ENCODE measurements around the gene BIRC5.

BIRC5 gene

DNA sequence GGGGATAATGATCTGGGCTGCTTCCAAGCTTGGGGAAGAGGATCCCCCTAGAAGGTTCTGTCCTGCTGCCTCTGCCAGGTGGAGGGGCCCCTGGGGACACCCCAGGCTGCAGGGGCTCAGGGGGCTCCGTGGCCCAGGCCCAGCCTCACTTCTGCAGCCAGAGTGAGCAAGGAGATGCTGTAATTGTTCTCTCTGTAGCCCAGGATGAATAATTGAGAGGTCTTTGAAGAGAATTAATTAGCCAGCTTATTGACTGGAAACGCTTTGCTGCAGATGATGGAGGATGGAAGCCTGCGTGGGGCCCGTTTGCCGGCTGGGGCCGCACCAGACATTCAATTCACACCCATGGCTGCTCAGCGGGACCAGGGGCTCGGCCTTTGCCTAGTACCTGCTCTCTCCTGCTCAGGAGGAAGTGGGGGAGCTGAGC is 55.9 kb downstream of the BIRC5 start:
- H3K36me3 ChIP-seq (ENCODE audit: control insufficient read depth in 2 of 2, insufficient read depth in 2 of 2, low read length in 2 of 2), result no peaks in the 10 kb centered on the region
- H3K4me1 ChIP-seq (ENCODE audit: control insufficient read depth, insufficient read depth, low read length), result peaks cover 2% of the 10 kb centered on the region
- no peak overlapping the region for H3K4me3 ChIP-seq (ENCODE audit: low read length in 2 of 2)
- H3K9me3 ChIP-seq (ENCODE audit: control insufficient read depth in 2 of 2, low read length in 2 of 2), result no peaks in the 10 kb centered on the region
- no peak overlapping the region for H3K27ac ChIP-seq (ENCODE audit: low read length)
- H3K27me3 ChIP-seq (ENCODE audit: control insufficient read depth in 1 of 2, insufficient read depth in 2 of 2, low read length in 2 of 2), result peaks cover 8 to 19% of the 10 kb centered on the region in 2 donors
- no peak overlapping the region for H3K9ac ChIP-seq (ENCODE audit: low read length in 2 of 2)

DNA sequence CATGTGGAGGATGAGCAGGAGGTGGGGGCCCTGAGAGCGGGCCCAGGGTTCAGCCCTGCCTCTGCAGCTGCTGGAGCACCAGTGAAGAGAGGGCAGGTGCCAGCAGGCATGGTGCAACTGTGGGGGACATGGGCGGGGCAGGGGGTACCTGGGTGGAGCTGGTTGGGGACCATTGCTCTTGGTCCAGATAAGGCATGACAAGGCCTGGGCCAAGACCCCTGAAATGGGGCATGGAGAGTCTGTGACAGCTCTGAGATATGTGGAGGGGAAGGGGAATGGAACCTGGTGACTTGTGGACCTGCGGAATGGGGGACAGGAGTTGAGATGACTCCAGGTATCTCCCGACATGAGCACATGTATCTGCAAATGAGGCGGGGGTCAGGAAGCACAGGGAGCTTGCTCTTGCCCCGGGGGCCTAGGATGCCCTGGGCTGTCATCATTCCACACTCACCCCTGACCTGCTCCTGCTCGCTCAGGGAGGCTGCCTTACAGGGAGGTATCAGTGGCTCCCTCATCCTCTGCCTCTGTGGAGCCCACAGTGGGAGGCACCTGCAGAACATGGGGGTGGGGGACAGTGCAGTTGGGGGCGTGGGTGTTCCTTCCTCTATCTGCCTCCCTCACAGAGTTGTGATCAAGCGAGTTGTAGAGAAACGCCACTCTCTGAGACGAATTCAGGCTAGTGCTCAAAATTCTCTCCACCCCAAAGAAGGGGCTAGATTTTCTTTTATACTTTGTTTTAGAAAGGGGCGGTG is 57.5 kb downstream of the BIRC5 start:
- H3K4me1 ChIP-seq (ENCODE audit: control insufficient read depth, insufficient read depth, low read length), result peaks cover 2% of the 10 kb centered on the region
- peaks cover 8 to 19% of the 10 kb centered on the region in 2 donors for H3K27me3 ChIP-seq (ENCODE audit: control insufficient read depth in 1 of 2, insufficient read depth in 2 of 2, low read length in 2 of 2)
- no peaks in the 10 kb centered on the region for H3K9me3 ChIP-seq (ENCODE audit: control insufficient read depth in 2 of 2, low read length in 2 of 2)
- H3K36me3 ChIP-seq (ENCODE audit: control insufficient read depth in 2 of 2, insufficient read depth in 2 of 2, low read length in 2 of 2), result no peaks in the 10 kb centered on the region
- H3K27ac ChIP-seq (ENCODE audit: low read length), result no peak overlapping the region
- H3K9ac ChIP-seq (ENCODE audit: low read length in 2 of 2), result no peak overlapping the region
- H3K4me3 ChIP-seq (ENCODE audit: low read length in 2 of 2), result no peak overlapping the region

DNA sequence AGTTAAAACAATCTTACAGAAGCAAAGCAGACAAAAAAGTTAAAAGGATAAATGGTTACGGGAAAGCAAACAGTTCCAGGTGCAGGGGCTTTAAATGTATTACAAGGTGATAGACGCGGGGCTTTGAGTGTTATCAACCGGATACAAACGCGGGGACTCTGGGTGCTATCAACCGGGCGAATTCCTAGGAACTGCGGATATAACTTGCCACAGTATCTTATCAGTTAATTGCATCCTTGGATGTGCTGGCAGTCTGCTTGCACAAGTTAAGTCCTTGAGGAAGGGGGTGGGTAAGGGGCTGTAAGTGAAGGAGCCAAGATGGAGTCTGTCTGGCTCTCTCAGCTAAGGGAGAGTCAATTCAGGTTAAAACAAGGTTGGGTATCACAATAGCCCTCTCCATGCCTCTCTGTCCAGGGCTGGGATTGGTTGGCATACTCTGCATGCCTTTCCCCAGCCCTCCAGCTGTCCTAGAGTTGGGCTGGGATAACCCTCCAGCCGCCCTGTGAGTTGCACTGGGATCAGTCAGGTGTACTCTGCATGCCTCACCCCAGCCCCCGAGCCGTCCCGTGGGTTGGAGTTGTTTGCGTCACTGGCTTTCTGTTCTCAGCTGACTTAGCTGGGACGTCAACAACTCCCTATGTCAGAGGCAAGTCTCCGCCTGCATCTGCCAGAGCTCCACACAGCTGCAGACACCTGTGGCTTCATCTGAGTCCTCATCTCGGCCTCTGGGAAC is 58.3 kb downstream of the BIRC5 start:
- H3K36me3 ChIP-seq (ENCODE audit: control insufficient read depth in 2 of 2, insufficient read depth in 2 of 2, low read length in 2 of 2), result no peaks in the 10 kb centered on the region
- H3K9ac ChIP-seq (ENCODE audit: low read length in 2 of 2), result no peak overlapping the region
- H3K27me3 ChIP-seq (ENCODE audit: control insufficient read depth in 1 of 2, insufficient read depth in 2 of 2, low read length in 2 of 2), result peaks cover 8 to 19% of the 10 kb centered on the region in 2 donors
- no peak overlapping the region for H3K27ac ChIP-seq (ENCODE audit: low read length)
- H3K4me3 ChIP-seq (ENCODE audit: low read length in 2 of 2), result no peak overlapping the region
- no peaks in the 10 kb centered on the region for H3K9me3 ChIP-seq (ENCODE audit: control insufficient read depth in 2 of 2, low read length in 2 of 2)
- H3K4me1 ChIP-seq (ENCODE audit: control insufficient read depth, insufficient read depth, low read length), result peaks cover 2% of the 10 kb centered on the region

DNA sequence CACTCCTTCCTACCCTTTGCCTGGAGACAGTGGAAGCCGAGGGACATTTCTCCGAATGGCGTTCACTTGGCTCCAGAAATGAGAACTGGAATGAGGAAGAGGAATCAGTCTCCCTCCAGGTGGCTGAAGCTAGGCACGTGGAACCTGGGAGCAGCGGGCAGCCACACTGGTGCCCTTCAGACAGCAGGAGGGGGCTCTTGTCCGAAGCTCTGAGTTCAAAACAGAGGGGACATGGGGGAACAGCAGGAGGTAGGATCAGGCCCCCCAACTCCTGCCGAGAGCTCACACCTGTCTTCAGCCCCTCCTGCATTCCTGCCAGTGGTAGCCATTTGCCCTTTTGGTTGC is 58.8 kb downstream of the BIRC5 start:
- Histone ChIP-seq H3K4me1 (ENCODE audit: control insufficient read depth, insufficient read depth, low read length) (peaks cover 2% of the 10 kb centered on the region), H3K27me3 (ENCODE audit: control insufficient read depth in 1 of 2, insufficient read depth in 2 of 2, low read length in 2 of 2) (peaks cover 8 to 19% of the 10 kb centered on the region in 2 donors), H3K9ac (ENCODE audit: low read length in 2 of 2) (no peak overlapping the region), H3K9me3 (ENCODE audit: control insufficient read depth in 2 of 2, low read length in 2 of 2) (no peaks in the 10 kb centered on the region), H3K36me3 (ENCODE audit: control insufficient read depth in 2 of 2, insufficient read depth in 2 of 2, low read length in 2 of 2) (no peaks in the 10 kb centered on the region), H3K27ac (ENCODE audit: low read length) (no peak overlapping the region), H3K4me3 (ENCODE audit: low read length in 2 of 2) (no peak overlapping the region)

DNA sequence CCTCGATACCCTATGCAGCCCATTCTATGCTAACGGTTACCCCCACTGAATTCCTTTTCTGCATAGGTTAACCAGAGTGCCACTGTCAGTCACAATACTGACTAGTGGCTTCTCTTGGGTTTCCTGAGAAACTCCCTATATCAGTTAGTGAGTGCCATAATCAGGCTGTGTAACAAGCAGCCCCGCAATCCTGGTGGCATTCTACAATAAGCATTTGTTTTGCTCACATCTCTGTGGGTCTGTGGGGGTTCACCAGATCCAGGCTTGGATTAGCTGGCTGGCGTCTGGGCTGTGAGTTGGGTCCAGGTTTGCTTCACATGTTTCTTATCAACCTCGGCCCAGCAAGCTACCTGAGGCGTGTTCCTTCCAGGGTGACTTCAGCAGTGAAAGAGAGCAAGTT is 59.8 kb downstream of the BIRC5 start:
- Histone ChIP-seq H3K9ac (ENCODE audit: low read length in 2 of 2) (no peak overlapping the region), H3K4me1 (ENCODE audit: control insufficient read depth, insufficient read depth, low read length) (peaks cover 2% of the 10 kb centered on the region), H3K9me3 (ENCODE audit: control insufficient read depth in 2 of 2, low read length in 2 of 2) (no peaks in the 10 kb centered on the region), H3K27me3 (ENCODE audit: control insufficient read depth in 1 of 2, insufficient read depth in 2 of 2, low read length in 2 of 2) (peaks cover 8 to 19% of the 10 kb centered on the region in 2 donors), H3K27ac (ENCODE audit: low read length) (no peak overlapping the region), H3K36me3 (ENCODE audit: control insufficient read depth in 2 of 2, insufficient read depth in 2 of 2, low read length in 2 of 2) (no peaks in the 10 kb centered on the region), H3K4me3 (ENCODE audit: low read length in 2 of 2) (no peak overlapping the region)
